AG08396 (cell line): Measurements from ENCODE around the gene COL4A2.
A peak's percentile ranks its signal among the peaks of the same experiment; 100 is the strongest.

Experiments
- DNase-seq: peaks from one replicate; pipeline ENCODE4 v3.0.0; 2012; ENCODE audit warnings: low spot score, mixed read lengths

The COL4A2 gene

DNA sequence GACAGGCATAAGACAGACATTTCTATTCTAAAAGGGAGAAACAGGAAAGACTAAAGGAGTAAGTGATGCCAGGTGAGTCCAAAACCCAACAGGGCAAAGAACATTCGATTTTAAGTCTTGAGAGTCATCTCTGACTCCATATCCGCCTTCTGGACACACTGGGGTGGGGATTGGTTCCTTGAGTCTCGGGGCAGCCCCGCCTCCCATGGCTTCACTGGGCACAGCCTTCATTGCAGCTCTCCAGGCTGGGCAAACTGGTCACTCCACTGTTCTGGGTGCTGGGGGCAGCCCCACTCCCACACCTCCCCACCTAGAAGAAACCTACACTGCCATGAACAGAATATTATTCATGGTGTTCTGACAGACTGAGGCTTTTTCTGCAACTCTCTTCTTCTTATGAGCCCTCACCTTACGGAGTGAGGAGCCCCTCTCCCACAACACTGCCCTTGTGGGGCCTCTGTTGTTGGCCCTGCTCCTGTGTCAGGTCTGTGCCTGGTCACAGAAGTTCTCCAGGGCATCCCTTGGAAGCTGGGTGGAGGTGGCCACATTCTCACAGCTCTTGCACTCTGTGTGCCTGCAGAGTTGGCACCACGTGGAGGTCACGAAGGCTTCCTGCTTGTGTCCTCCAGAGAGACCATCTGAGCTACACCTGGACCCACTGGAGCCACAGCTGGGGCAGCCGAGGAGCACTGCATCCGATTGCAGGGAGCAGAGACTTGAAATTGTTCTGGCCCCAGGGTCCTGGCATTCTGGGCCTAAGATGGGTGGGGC lies 95.4 kb downstream of the COL4A2 start:
- no peak for DNase-seq

DNA sequence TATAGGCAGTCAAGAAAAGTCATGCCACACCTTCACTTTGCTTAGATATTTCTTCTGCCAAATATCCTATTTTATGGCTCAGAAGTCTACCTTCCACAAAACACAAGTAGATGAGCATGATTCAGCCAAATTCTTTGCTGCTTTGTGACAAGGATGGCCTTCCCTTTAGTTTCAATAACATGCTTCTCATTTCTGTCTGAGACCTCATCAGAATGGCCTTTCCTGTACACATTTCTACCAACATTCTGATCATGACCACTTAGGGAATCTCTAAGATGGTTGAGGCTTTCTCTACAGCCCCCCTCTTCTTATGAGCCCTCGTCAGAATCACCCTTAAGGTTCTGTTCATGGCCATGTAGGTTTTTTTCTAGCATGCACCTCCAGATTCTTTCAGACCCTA lies 96.2 kb downstream of the COL4A2 start:
- no peak for DNase-seq

DNA sequence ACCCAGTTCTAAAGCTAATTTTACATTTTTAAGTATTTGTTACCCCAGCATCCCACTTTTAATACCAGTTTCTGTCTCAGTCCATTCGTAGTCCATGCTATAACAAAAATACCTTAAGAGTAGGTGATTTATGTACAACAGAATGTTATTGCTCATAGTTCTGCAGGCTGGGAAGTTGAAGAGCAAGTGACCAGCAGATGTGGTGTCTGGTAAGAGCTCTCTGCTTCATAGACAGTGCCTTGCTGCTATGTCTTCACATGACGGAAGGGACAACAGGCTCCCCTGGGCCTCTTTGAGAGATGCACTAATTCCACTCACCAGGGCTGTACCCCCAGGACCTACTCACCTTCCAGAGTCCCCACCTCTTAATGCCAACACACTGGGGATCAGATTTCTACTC lies 96.6 kb downstream of the COL4A2 start:
- no peak for DNase-seq

DNA sequence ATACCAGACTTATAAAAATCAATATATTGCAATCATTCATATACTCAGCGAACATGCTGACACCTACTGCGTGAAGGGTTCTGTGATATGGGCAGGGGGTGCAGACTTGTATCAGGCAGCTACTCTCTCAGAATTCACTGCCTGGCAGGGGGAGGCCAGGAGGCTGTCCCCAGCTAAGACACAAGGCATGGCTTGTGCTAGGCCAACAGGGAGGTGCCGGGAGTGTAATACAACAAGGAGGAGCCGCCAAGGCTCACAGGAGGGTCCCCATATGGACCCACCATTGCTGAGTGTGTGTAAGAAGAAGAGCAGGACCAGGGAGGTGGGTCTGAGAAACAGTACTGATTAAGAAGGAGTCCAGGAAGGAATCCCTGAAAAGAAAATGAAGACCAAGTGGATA lies 97.2 kb downstream of the COL4A2 start:
- no peak for DNase-seq

DNA sequence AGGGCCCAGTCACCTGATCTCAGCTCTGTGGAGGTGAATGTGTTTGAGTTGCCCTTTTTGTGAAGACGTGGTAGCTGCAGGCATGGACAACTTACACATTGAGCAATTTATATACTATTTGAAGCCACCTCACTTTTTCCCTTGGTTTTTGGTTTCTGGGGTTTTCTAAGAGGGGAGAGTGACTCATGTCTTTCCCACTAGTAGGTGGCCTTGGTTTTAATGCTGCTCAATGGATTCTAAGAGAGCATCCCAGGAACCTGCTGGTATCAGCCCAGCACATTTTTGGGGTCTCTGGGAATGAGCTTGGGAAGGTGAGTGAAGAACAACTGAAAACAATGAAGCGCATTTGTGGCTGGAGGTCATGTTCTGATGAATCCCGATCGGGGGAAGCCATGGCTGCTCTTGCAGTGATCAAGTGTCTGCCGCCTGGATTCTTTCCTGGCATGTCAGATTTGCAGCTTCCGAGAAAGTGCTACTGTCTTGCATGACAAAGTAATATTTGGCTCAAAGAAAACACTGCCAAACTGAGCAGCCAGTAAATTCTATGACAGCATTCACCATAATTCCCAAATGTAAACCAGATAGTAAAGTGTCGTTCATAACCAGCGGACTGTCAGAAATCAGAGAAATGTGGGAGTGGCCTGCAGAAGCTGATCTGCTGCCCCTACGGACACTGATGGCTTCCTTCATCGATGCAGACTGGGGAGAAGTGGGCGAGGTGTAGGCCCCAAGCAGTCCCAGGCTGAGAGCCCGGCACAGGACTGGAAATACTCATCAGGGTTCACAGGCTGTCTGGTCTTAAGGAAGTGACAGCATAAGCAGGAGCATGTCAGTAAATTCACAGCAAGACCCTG lies 98.7 kb downstream of the COL4A2 start:
- DNase-seq = no peak

DNA sequence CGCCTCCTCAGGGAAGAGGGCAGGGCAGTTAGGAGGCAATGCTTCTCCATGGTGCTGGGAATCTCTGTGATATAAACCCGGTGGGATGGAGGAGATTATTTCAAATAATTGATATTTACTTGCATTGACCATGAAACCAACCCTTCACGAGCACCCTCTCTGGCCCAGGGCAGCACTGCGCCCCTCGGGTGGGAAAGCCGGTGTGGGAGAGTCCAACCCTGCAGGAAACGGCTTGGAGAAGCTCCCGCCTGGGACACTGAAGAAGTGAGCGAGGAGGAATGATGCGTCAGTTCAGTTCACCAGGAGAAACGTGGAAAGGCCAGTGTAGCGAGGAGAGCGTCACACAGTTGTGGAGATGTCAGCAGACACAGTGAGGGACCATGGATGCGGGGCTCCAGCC lies 99.9 kb downstream of the COL4A2 start:
- no peak for DNase-seq

DNA sequence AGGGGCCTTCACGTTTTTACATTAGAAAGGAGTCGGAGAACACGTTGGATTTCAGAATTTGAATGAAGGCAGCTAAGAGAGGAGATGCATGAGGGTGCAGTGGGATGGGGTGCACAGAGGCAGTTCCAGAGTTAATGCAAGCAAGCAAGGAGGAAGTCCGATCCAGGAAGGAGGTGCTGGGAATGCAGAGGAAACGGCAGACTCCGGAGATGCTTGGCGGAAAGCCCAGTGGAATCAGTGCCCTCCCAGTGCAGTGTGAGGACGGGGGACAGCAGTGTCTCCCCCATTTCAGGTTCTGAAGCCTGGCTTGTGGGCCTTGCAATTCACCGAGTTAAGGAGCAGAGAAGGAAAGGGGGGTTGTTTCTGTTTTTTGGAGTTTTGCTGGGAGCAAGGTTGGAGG lies 100.4 kb downstream of the COL4A2 start:
- DNase-seq = no peak

DNA sequence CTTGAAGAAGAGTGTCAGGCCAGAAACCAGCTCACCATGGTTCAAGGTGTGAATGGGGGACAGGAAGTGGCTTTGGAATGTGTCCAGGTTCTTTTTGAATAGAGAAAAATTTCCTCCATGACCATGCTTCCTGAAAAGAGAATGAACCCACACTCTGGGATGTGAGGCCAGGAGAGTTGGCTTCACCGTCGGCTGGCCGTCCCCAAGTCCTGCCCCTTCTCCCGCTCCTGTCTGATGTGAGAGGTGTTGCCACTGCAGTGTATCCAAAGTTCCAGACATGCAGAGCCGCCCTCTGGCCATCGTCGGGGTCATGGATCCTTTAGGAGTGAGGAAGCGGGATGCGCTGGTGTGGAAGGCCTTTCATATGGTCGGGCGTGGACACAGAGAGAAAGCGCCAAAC lies 101.2 kb downstream of the COL4A2 start:
- DNase-seq = no peak

DNA sequence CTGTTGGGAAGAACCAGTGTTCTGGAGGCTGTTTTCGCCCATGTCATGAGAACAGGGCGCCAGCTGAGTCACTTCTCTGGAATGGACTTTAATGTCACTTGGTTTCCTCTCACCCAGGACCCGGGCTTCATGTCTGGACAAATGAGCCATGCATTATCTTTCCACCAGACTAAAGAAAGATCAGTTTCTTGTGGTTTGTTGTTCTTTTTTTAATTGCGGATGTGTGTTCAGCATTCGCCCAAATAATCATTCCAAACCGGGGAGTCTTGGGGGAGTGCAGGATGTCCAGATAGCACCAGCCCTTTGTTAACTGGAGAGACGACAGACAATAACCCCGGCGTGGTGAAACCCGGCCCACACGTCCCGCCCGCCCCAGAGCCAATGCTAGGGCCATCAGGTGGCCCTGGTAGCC lies 102.5 kb downstream of the COL4A2 start:
- no peak for DNase-seq

DNA sequence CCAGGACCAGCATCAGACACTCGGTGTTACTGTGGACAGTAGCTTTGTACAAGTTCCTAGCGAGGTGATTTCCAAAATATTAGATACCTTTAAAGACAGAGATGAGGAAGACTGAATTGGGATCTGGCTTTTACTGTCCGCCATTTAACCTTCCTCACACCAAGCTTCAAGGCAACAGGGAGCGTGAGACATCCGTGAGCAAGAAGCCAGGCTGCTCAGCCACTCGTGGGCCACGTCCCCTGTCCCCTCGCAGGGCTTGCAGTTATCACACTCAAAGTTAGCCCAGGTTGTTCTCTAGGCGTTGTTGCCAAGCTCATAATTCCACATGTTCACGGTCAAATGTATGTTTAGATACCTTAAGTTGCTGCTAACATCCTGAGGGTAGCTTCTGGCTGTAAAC lies 102.9 kb downstream of the COL4A2 start:
- DNase-seq = no peak

DNA sequence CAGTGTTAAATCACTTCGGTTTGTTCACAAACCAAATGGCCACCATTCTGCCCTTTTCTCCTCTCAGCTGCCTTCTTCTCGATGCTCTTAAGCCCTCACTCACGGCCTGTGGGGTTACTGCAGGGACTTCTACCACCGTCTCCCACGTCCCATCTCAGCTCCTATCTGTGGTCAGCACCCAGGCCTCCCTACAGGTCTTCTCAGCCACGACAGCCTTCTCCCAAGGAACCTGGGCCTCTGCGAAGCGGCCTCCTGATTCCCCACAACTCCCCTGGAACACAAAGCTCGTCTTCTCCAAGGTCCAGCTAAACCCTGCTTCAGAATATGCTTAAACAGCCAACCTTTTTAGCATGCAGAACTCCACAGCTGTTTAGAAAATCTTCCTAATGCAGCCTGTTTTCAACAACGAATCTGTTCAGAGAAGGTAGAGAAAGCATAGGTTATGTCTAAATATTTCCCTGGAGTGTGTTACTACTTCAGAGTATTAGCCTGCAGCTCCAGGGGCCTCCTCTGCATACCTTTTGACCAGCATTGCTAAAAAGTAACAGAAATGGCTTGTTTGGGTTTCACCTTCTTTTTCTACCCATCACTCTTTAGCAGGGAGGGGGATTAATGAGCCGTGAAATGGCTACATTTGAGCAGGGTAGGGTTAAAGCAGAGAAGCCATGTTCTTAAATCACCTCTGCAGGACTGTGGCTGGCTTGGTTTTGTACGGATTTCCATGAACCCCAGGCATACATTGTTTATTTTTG lies 104.0 kb downstream of the COL4A2 start:
- DNase-seq = no peak

DNA sequence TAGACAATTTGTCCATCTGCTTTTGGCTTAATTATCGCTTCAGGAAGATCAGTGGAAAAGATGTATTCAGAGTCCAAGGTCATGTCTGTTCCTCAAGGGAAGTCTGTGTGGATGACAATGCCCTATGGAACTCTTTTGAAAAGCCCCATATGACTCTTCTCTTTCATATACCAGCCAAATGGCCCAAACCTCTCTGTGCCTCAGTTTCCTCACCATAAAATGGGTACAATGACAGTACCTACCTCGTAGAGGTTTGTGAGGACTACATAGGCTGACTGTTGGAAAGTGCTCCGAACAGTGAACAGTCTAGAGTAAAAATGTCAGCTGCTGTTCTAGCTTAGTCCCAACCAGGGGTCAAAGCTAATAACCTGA lies 104.6 kb downstream of the COL4A2 start:
- DNase-seq = no peak

DNA sequence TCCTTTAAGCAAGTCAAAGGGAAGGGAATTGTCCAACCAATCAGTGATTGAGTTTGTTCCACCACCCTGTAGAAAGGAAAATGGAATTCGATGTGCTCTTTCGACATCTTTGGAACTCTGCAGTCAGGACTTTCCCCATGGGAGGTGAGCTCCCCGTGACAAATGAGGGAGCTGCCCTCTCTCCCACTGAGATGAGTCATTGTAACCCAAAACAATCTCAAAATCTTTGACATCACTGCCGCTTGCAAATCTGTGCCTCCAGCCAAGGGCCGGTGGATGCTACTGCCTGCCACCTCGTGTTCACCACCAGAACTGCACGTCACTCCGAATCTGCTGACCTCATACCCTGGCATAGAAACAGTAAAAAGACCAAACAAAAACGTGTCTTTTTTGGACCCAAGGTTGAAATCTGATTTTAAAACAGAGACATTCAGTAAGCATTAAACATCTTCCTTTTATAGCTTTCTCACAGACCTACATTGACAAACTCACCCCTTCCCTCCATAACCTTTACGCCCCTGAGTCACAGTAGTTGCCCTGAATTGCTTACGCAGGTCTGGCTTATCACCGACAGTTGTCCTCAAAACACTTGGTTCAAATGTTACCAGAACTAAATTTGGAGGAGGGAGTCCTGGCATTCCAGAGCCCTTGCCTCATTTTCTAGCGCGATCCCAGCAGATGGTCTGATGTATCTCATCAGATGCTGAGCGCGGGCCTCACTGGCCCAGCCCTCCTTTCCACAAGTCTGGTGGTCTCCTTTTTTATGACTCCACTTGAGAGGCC lies 105.2 kb downstream of the COL4A2 start:
- DNase-seq = peak; percentile 92

DNA sequence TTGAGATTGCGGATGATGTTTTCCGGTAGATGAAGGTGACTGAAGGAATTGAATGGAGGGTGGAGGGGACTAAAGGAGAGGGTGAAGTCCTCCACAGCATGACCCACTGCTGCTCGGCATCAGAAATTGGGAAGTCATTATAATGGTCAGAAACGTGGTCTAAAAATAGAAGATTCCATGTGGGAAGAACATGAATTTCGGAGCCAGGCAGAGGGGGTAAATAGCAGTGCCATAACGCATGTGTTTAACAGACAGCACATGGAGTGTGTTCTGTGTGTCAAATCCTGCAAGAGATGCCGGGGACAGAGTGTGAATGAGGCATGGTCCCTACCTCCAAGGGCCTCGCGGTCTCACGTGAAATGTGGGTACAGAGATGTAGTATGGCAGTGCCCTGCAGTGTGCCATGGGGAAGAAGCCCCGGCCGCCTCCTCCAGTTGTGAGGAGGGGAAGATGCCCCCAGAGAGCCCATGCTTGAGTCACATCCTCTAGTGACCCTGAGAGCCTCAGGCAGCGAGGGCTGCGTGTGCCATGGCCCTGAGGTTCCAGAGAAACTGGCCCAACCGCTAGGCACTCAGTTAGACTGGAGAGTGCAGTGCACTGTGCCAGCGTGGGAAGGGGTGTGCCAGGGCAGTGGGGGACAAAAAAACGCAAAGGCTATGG lies 106.1 kb downstream of the COL4A2 start:
- no peak for DNase-seq

DNA sequence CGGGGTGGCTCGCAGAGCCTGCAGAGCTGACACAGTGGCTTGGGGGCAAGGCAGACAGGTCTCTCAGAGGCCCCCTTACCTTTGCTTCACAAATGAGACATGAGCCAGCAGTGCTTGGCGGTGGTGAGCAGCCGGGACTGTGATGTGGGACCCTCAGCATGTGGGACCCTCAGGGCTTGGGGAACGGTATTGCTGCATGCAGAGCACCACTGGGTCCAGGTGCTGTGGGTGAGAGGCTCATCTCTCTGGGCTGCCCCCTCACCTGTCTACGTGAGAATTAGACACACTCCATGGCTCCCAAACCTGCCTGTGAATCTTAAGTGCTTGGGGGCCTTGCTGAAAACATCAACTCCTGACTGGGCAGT lies 106.6 kb downstream of the COL4A2 start:
- DNase-seq = no peak

DNA sequence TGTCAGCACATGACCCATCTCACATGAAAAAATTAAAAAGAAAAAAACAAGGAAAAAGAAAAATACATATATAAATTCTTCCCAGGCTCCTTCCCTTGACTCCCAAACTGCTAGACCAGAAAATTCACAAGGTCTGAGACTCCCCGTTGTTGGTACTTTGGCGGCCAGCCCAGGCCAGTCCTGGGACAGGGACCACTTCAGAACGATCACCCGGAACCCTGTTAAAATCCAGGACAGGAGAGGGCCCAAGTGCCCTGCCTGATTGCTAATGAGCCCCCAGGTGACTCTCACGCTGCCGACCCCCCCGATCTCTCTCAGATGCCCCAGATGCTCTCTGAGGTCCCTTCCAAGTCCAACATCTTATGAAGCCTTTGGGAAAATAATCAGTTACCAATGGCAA lies 107.2 kb downstream of the COL4A2 start:
- DNase-seq = no peak

DNA sequence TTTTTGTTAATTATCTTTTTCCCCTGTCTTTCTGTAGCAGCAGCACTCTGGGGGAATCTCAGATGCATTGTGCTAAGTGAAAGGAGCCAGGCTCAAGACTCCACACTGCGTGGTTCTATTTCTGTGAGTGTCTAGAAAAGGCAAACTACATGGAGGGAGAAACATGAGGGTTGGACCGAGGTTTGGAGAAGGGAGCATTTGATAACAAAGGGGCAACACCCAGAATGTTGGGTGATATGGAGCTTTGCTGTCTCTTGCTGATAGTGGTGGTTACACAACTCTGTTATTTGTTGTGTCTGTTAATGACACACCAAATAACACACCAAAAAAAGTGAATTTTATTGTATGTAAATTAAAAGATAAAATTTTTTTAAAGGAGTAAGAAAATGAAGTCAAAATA lies 107.8 kb downstream of the COL4A2 start:
- no peak for DNase-seq

DNA sequence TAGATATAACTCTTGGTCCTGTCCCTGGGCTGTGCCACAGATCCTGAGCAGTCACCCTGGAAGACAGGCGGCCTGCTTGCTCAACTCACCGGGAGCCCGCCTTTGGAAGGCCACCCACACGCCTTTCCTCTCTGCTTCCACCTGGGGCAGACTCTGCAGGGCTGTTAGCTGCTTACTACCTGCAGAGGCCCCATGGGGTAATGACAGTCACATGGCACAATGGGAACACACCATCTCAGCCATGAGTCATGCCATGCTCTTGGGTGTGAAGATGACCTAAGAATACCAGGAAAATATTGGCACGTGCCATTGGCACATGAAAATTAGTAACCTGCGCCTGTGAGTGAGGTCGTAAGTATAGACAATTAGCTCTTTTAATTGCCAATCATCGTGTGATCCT lies 108.6 kb downstream of the COL4A2 start:
- no peak for DNase-seq

DNA sequence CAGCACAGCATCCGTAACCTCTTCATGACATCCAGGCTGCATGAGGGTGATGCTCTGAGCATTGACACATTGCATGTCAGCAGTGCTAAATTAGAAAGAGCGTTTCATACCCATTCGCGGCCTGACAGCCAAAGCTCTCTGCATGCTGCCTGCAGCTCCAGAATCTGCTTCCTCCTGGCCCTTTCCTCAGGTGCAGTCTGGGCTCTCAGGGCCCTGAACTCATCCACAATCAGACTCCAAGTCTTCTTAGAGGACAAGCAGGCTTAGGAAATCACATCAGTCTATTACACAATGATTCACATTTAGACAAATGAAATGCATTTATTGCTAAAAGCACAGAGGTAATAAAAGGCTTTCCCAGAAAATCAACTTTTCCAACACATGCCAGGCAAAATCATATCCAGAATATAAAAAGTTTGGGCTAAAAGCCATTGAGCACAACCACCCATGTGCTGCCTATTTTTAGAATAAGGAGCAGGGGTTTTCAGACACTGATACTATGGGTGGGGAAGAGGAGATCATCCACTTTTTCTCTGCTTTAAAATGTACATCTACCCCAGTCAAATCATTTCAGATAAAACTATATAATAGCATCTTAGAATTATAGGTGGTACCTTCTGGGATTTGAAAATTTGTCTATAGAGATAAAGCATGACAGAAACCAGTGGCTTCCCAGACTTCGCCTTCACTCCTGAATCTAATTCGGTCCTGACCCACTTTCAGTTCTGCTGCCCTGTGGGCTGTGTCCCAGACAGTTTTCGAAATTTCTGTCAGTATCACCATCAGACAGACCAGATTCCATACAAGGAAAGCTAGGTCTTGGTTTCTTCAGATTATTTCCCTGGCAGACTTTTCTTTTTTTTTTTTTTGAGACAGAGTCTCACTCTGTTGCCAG lies 109.3 kb downstream of the COL4A2 start:
- DNase-seq = no peak

DNA sequence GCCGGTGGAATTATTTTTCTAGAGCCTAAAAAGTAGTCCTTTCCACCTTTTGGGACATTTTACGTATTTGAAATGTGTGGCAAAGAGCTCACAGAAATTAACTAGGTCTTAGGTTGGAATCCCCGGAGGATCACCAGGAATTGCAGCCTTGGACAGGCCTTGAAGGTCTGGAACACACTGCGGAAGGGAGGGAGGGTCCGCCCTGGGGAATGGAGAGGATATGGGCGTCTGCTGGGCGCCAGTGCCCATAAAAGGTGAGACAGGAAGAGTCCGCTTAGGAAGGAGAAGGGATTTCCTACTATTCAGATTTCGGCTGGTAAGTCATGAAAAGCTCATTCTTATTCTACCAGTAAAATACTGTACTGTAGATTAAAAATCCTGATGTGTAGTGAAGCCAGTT lies 111.9 kb downstream of the COL4A2 start:
- no peak for DNase-seq

DNA sequence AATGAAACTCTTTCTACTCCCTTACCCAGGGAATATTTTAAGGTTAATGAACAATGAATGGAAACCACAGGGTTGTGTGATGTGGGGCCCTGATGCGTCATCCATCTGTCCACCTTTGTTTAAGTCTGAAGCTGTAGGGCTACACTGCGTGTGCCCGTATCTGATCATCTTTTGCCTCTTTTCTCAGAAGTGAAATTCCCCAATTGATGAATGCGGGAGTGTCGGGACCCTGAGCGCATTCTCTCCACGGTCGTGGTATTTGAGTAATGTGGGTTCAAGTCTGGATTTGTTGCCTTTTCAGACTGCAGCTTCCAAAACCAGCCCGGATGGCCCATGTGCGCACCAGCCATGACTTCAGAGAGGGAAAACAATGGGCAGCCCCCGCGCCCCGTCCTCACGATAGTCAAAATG lies 112.3 kb downstream of the COL4A2 start:
- DNase-seq = no peak
